Left hindlimb (tissue), 1 donor: ENCODE results near the gene ZNF583.

Source experiments
- DNase-seq: peaks from one replicate; pipeline ENCODE4 v3.0.0-alpha.2; 2018

The ZNF583 gene

GRCh38 chr19:56403764-56404704, at the start of gene ZNF583:
ZNF583 (plus strand) TSS chr19:56404332; CDS start chr19:56407115, 2,783 bp downstream.
- peak; percentile 98 for DNase-seq

- no peak for DNase-seq
Observed at GRCh38 chr19:56355517-56355916, 48.6 kb upstream of the ZNF583 start.

GRCh38 chr19:56356944-56357343, 47.2 kb upstream of the ZNF583 start:
- DNase-seq: no peak

- no peak for DNase-seq
Observed at GRCh38 chr19:56360841-56361240, 43.3 kb upstream of the ZNF583 start.

- peak; percentile 96 for DNase-seq
Observed at GRCh38 chr19:56367829-56368711, 36.1 kb upstream of the ZNF583 start.

GRCh38 chr19:56369886-56370676, 34.1 kb upstream of the ZNF583 start:
- no peak for DNase-seq

GRCh38 chr19:56372281-56372680, 31.9 kb upstream of the ZNF583 start:
- no peak for DNase-seq

- DNase-seq: no peak
Observed at GRCh38 chr19:56377105-56377924, 26.8 kb upstream of the ZNF583 start.

GRCh38 chr19:56383826-56384605, 20.1 kb upstream of the ZNF583 start:
- DNase-seq: no peak

GRCh38 chr19:56393119-56394012, 10.8 kb upstream of the ZNF583 start, which contains the start of gene ZNF582:
ZNF582 (minus strand) TSS chr19:56393534; CDS start chr19:56391752, 1,782 bp downstream.
- DNase-seq: peak; percentile 96

- DNase-seq: no peak
Observed at GRCh38 chr19:56398809-56399208, 5.3 kb upstream of the ZNF583 start.

- no peak for DNase-seq
Observed at GRCh38 chr19:56400485-56400884, 3.6 kb upstream of the ZNF583 start.

GRCh38 chr19:56403261-56403660, 871 bp upstream of the ZNF583 start:
- DNase-seq: no peak

- DNase-seq: no peak
Observed at GRCh38 chr19:56404705-56405056, 549 bp downstream of the ZNF583 start.

GRCh38 chr19:56405062-56405461, 930 bp downstream of the ZNF583 start:
- no peak for DNase-seq

- DNase-seq: no peak
Observed at GRCh38 chr19:56423276-56423984, 19.3 kb downstream of the ZNF583 start.

- no peak for DNase-seq
Observed at GRCh38 chr19:56423985-56424353, 19.8 kb downstream of the ZNF583 start.

- DNase-seq: no peak
Observed at GRCh38 chr19:56441206-56441792, 37.2 kb downstream of the ZNF583 start.

- no peak for DNase-seq
Observed at GRCh38 chr19:56474308-56474707, 70.2 kb downstream of the ZNF583 start.
